HEK293T (cell line): ENCODE data around the gene PARVB.

ENCODE experiments used
- CTCF ChIA-PET: fragments of 350-600 bp; formaldehyde crosslinking; extraction: SDS; loops from one replicate; lab custom pipeline; 2021; ENCODE audit warnings: antibody characterized with exemption, inconsistent platforms; lab: Yijun Ruan, JAX
- POLR2A ChIA-PET: fragments of 350-600 bp; formaldehyde crosslinking; extraction: SDS; loops from one replicate; lab custom pipeline; 2020; ENCODE audit warnings: antibody characterized with exemption, inconsistent platforms; lab: Yijun Ruan, JAX
- DNase-seq: peaks from one replicate; pipeline ENCODE4 v3.0.0; 2012; ENCODE audit warnings: mixed read lengths; ENCODE audit errors: extremely low spot score
- ARNT ChIP-seq: fragments of 450-650 bp; IDR thresholded peaks from 2 replicates; pipeline ENCODE4 v1.6.1; 2017; ENCODE audit warnings: mild to moderate bottlenecking
- BHLHE40 ChIP-seq: fragments of 450-650 bp; IDR thresholded peaks from 2 replicates; pipeline ENCODE4 v1.6.1; 2016; ENCODE audit warnings: mild to moderate bottlenecking, moderate library complexity, borderline replicate concordance
- CTBP1 ChIP-seq: fragments of 450-650 bp; IDR thresholded peaks from 2 replicates; pipeline ENCODE4 v1.6.1; 2016; ENCODE audit warnings: borderline replicate concordance
- ELF4 ChIP-seq: fragments of 450-650 bp; IDR thresholded peaks from 2 replicates; pipeline ENCODE4 v1.6.1; 2017; ENCODE audit warnings: antibody characterized with exemption
- FOXA1 ChIP-seq: fragments of 450-650 bp; IDR thresholded peaks from 2 replicates; pipeline ENCODE4 v1.6.1; 2016; ENCODE audit warnings: mild to moderate bottlenecking
- FOXK2 ChIP-seq: fragments of 450-650 bp; IDR thresholded peaks from 2 replicates; pipeline ENCODE4 v1.6.1; 2016; ENCODE audit warnings: mild to moderate bottlenecking
- FOXM1 ChIP-seq: fragments of 450-650 bp; IDR thresholded peaks from 2 replicates; pipeline ENCODE4 v1.6.1; 2017; ENCODE audit warnings: mild to moderate bottlenecking, borderline replicate concordance
- HDGF ChIP-seq: fragments of 450-650 bp; IDR thresholded peaks from 2 replicates; pipeline ENCODE4 v1.6.1; 2017; ENCODE audit warnings: antibody characterized with exemption, borderline replicate concordance
- L3MBTL2 ChIP-seq: fragments of 450-650 bp; conservative IDR thresholded peaks from 2 replicates; pipeline ENCODE4 v1.6.1; 2016; ENCODE audit warnings: mild to moderate bottlenecking
- LEF1 ChIP-seq: fragments of 450-650 bp; IDR thresholded peaks from 2 replicates; pipeline ENCODE4 v1.6.1; 2017; ENCODE audit warnings: mild to moderate bottlenecking, borderline replicate concordance
- NFRKB ChIP-seq: fragments of 450-650 bp; IDR thresholded peaks from 2 replicates; pipeline ENCODE4 v1.6.1; 2016; ENCODE audit warnings: mild to moderate bottlenecking, moderate library complexity
- SP1 ChIP-seq: fragments of 450-650 bp; IDR thresholded peaks from 2 replicates; pipeline ENCODE4 v1.6.1; 2017
- SUZ12 ChIP-seq: fragments of 450-650 bp; IDR thresholded peaks from 2 replicates; pipeline ENCODE4 v1.6.1; 2016; ENCODE audit warnings: mild to moderate bottlenecking
- TARDBP ChIP-seq: fragments of 450-650 bp; IDR thresholded peaks from 2 replicates; pipeline ENCODE4 v1.6.1; 2016
- ZNF384 ChIP-seq: fragments of 450-650 bp; IDR thresholded peaks from 2 replicates; pipeline ENCODE4 v1.6.1; 2016
- TF ChIP-seq, protein P1 (sequence below): fragments of 450-650 bp; IDR thresholded peaks from 2 replicates; pipeline ENCODE4 v1.6.1; 2016

The PARVB gene, protein sequence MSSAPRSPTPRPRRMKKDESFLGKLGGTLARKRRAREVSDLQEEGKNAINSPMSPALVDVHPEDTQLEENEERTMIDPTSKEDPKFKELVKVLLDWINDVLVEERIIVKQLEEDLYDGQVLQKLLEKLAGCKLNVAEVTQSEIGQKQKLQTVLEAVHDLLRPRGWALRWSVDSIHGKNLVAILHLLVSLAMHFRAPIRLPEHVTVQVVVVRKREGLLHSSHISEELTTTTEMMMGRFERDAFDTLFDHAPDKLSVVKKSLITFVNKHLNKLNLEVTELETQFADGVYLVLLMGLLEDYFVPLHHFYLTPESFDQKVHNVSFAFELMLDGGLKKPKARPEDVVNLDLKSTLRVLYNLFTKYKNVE

DNA sequence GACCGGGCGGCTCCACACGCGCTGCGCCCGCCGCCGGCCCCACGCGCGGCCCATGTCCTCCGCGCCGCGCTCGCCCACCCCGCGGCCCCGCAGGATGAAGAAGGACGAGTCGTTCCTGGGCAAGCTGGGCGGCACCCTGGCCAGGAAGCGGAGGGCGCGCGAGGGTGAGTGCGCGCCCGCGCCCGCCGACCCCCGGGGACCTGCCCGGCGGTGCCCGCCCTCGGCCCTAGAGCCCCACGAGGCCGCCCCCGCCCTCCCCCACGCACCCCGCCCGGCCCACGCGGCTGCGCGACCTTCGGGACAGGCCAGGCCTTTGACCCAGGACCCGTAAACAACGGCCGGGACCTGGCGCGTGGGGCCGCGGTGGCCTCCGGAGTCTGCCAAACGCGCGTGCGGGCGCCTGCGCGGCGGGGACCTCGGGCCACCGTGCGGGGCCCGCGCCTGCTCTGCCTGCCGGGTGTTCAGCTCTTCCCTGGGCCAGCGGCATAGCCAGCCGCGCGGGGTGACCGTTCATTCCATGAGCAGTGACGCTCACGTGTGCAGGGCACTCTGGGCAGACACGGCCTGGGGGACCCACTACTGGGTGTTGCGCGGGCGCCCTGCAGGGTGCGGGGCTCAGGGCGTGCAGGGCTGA, at the start of gene PARVB:
PARVB (plus strand) TSS at position 15 of the 634 bp plus-strand sequence; CDS start at position 53, 38 bp downstream.
- peak; percentile 44 for DNase-seq
- ChIA-PET CTCF (no interaction called here), POLR2A (interaction anchor here (0.7 to 2.5 kb wide), 3 partner anchors 9 to 46 kb away, joined by 4 to 13 read pairs (median 4); no protein-coding TSS in a partner anchor)
- TF ChIP-seq FOXK2 (no peak), TARDBP (no peak), BHLHE40 (no peak), ELF4 (no peak), SUZ12 (no peak), L3MBTL2 (no peak), FOXA1 (no peak), FOXM1 (no peak)
- TF ChIP-seq, protein P1, sequence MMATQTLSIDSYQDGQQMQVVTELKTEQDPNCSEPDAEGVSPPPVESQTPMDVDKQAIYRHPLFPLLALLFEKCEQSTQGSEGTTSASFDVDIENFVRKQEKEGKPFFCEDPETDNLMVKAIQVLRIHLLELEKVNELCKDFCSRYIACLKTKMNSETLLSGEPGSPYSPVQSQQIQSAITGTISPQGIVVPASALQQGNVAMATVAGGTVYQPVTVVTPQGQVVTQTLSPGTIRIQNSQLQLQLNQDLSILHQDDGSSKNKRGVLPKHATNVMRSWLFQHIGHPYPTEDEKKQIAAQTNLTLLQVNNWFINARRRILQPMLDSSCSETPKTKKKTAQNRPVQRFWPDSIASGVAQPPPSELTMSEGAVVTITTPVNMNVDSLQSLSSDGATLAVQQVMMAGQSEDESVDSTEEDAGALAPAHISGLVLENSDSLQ = no peak

DNA sequence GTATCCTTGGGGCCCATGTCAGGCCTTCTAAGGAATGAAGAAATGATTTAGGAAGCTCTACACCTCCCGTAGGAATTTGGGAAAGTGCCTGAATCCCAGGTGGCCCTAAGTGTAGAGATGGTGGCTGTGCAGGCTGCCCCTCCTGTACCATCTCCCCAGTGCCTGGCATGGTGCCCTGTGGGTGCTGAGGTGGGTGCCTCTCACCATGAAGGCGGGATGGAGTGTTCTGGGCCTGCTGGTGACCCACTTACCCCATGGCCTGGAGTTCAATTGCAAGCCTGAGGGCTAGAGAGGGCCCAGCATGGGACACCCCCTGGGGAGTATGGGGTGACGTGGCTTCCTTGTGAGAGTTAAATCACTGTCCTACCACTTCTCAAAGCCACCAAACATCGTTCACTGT, 49.1 kb upstream of the PARVB start:
- CTCF ChIA-PET = interaction anchor here (0.6 kb wide), 1 partner anchor 73 kb away, joined by 3 read pairs; no protein-coding TSS in a partner anchor
- POLR2A ChIA-PET = no interaction called here
- DNase-seq = no peak
- TF ChIP-seq SUZ12 (no peak), FOXM1 (no peak), FOXA1 (no peak), ELF4 (no peak), ARNT (no peak), FOXK2 (no peak), TARDBP (no peak), LEF1 (no peak), BHLHE40 (no peak), HDGF (no peak), ZNF384 (no peak), NFRKB (no peak), SP1 (no peak), CTBP1 (no peak), L3MBTL2 (no peak)
- TF ChIP-seq, protein P1 = no peak

DNA sequence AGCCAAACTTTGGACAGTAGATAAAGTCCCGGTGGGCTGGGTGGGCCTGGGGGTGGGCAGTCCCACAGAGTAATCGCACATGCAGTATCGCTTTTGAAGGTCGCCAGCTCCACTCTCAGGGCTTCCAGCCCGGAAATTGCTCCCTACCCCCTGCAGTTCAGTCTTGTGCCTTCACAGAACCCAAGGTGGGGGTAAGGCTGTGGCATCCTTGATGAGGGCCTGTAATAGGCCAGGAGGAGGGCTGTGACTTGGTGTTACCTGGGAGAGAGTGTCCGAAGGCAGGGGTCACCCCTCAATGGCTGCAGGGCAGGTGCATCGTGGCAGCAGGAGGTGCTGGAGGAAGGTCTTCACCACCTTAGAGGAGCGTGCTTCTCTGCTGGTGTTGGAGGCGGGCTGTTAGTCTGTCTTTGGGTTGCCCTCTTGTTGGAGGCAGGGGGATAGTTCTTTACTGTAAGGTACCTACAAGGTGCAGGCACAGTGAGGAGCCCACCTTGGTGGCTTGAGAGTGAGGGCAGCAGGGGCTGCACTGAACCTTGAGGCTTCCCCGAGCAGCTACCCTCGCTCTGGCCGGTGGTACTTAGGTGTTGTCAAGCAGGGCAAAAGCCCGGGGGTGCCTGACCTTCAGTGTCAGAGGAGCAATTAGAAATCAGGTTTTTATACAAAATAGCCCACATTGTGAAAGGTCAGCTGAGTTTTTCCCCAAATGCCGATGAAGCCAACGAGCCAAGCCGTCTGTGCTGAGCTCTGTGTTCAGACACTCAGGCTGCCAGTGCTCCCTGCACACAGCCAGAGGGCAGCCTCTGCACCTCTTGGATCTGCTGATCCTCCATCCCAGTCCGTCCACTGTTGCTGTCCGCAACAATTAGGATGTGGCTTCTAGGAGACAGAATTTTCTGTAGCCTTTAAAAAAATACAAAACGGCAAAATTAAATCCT, 47.0 kb upstream of the PARVB start:
- DNase-seq = no peak
- no peak for TF ChIP-seq FOXM1
- TF ChIP-seq L3MBTL2 = no peak
- TF ChIP-seq SP1 = no peak
- TF ChIP-seq, protein P1 = no peak
- TF ChIP-seq NFRKB = no peak
- TF ChIP-seq BHLHE40 = no peak
- TF ChIP-seq ELF4 = no peak
- no peak for TF ChIP-seq FOXA1
- no peak for TF ChIP-seq HDGF
- TF ChIP-seq FOXK2 = no peak
- no peak for TF ChIP-seq TARDBP
- no peak for TF ChIP-seq LEF1
- no peak for TF ChIP-seq ZNF384
- no peak for TF ChIP-seq SUZ12
- TF ChIP-seq ARNT = no peak
- no peak for TF ChIP-seq CTBP1
- POLR2A ChIA-PET = no interaction called here
- CTCF ChIA-PET = interaction anchor here (0.7 kb wide), 1 partner anchor 648 kb away, joined by 4 read pairs; no protein-coding TSS in a partner anchor

DNA sequence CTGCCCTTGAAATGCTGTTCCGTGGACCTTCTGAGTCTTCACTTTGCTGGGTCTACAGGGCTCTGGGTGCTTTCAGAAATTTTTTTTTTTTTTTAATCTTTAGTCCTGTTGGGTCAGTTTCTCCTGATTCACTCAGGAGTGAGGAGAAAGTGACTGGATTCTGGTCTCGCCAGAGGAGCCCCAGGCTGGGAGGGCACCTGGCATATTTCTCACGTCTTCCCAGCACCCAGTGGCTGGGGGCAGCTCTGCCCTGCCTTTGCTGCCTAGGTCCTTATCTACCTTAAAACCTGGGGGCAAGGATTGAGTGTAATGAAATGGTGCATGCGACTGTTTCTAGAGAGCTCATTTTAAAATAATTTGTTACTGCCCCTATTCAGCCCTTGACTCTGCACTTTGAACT, 45.5 kb upstream of the PARVB start:
- CTCF ChIA-PET = no interaction called here

DNA sequence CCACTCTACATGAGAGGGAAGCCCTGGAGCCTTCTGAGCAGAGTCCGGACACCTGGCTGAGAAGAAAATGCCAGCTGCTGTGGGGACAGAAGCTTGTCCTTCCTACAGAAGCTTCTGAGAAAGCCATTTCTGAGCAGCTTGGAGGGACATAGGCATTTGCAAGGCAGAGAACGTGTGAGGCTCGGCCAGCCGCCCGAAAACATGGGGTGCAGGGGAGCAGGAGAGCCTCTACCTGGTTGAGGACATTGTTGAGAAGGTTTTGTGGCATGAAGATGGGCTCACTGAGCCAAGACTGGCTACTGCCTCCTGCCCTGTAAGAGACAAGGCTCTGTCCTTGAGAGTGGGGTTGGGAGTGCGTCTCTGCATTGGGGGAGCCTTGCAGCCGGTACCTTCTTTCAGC, 43.5 kb upstream of the PARVB start:
- TF ChIP-seq TARDBP (no peak), ELF4 (no peak), ARNT (no peak), CTBP1 (no peak), SP1 (no peak), L3MBTL2 (no peak), LEF1 (no peak), BHLHE40 (no peak), FOXK2 (no peak), FOXA1 (no peak), ZNF384 (no peak), NFRKB (no peak), FOXM1 (no peak), HDGF (no peak), SUZ12 (no peak)
- TF ChIP-seq, protein P1 = no peak
- ChIA-PET CTCF (no interaction called here), POLR2A (no interaction called here)
- no peak for DNase-seq

More for the DNA sequence above, 45.5 kb upstream of the PARVB start:
- POLR2A ChIA-PET = no interaction called here
- TF ChIP-seq NFRKB = no peak
- no peak for DNase-seq
